Fibroblast of mammary gland (primary cell): ENCODE measurements around the gene GNPAT.

ENCODE experiments used
- DNase-seq: peaks from one replicate; pipeline ENCODE4 v3.0.0-alpha.2; 2010; ENCODE audit warnings: low read depth
- H3K4me3 ChIP-seq: 2 replicates; pipeline ENCODE4 v1.5.1; 2011; ENCODE audit warnings: low read depth, mild to moderate bottlenecking, low read length, moderate library complexity; ENCODE audit not compliant: control insufficient read depth
- TF ChIP-seq, protein P1 (sequence below): conservative IDR thresholded peaks from 2 replicates; pipeline ENCODE4 v1.5.1; 2011; ENCODE audit warnings: low read depth, low read length, inconsistent platforms; ENCODE audit not compliant: control insufficient read depth, insufficient read depth

GNPAT gene

DNA sequence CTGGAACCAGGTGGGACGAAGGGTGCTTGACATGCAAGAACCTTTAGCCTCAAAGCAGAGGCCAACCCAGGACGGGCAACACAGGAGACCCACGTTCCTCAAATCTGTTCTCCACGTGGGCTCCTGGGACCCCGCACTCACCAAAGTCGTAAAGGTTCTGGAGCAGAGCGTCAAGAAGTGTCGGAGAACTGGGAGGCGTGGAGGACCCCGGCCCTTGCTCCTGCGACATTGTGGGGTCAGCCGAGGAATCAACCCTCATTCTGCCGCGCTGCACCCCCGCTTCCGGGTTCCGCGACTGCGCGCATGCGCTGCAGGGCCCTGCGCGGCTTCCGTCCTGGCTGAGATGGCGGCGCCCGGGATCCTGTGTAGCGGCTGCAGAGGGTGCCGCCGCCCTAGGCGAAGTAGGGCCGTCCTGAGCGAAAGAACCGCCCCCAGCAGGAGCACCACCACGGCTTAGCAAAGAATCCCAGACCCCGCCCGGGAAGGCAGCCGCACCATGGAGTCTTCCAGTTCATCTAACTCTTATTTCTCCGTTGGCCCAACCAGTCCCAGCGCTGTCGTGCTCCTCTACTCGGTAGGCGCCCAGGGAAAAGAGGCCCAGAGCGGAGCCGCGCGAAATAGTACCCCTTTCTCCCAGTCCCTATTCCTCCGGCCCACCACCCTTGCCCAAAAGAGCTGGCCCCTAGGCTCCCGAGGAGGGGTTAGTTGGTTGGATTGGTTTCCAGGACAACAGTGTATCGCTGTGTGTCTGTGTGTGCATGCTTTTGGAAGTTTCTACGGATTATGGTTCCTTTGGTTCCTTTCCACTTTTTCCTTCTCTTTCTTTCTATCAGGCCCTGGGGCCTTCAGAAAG, at the start of gene GNPAT:
GNPAT (plus strand) TSS at position 330 of the 853 bp plus-strand sequence; CDS start at position 497, 167 bp downstream.
- TF ChIP-seq, protein P1, sequence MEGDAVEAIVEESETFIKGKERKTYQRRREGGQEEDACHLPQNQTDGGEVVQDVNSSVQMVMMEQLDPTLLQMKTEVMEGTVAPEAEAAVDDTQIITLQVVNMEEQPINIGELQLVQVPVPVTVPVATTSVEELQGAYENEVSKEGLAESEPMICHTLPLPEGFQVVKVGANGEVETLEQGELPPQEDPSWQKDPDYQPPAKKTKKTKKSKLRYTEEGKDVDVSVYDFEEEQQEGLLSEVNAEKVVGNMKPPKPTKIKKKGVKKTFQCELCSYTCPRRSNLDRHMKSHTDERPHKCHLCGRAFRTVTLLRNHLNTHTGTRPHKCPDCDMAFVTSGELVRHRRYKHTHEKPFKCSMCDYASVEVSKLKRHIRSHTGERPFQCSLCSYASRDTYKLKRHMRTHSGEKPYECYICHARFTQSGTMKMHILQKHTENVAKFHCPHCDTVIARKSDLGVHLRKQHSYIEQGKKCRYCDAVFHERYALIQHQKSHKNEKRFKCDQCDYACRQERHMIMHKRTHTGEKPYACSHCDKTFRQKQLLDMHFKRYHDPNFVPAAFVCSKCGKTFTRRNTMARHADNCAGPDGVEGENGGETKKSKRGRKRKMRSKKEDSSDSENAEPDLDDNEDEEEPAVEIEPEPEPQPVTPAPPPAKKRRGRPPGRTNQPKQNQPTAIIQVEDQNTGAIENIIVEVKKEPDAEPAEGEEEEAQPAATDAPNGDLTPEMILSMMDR: no peak
- DNase-seq: peak; percentile 77
- H3K4me3 ChIP-seq: peak within 1 kb of the TSS; percentile 99

DNA sequence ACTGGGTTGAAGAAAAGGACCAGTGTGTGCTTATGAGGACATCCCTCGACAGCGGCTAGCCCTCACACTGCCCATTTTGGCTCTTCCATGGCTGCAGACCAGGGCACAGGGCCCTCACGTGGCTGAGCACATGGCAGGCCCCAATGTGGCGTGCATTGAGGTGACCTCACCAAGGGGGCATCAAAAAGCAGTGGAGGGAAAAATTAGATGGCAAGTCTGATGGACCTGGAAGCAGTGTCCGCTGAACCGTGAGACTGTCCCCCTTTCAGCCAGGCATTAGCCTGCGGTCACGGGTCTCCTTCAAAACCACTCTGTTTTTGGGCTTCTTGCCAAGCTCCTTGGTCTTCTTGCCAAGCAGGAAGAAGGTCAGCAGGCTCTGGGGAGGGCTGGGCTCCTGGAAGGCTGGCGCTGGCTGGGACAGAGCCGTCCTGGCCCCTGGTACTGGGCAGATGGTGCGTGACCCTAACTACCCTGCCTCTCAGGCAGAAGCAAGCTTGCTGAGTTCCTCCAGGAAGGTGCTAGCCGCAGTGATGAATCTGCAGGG, 48.3 kb upstream of the GNPAT start:
- no peak overlapping the region for H3K4me3 ChIP-seq
- DNase-seq: peak; percentile 4
- TF ChIP-seq, protein P1: no peak

GRCh38 chr1:231193710-231194340, 47.2 kb upstream of the GNPAT start:
- DNase-seq: no peak
- no peak overlapping the region for H3K4me3 ChIP-seq
- TF ChIP-seq, protein P1: no peak

DNA sequence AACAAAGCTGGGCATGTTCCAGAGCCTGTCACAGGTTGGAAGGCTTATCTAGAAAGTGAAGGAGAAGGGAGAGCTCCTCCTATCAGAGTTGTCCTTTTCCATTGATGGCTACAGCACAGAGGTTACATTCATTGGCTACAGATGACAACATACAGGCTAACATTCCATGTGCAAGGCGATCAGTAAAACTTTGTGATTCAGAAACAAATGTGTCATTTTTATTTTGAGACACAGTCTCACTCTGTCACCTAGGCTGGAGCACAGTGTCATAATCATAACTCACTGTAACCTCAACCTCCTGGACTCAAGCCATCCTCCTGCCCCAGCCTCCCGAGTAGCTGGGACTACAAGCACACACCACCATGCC, 46.6 kb upstream of the GNPAT start:
- TF ChIP-seq, protein P1: no peak

GRCh38 chr1:231194843-231195516, 46.0 kb upstream of the GNPAT start:
- no peak for DNase-seq
- TF ChIP-seq, protein P1: no peak
- no peak overlapping the region for H3K4me3 ChIP-seq

More for the DNA sequence above, 46.6 kb upstream of the GNPAT start:
- no peak for DNase-seq
- no peak overlapping the region for H3K4me3 ChIP-seq

GRCh38 chr1:231196307-231196706, 44.7 kb upstream of the GNPAT start:
- TF ChIP-seq, protein P1: no peak
- DNase-seq: no peak
- no peak overlapping the region for H3K4me3 ChIP-seq
